SK-N-SH (cell line): ENCODE measurements around the gene UGT1A7. TPM values are rescaled to one million over a fixed set of nuclear protein-coding genes. Genes with fewer than 3 reads are reported as not detected.

Source experiments
- CTCF ChIA-PET: fragments of 300-600, 350-600 bp; formaldehyde crosslinking; extraction: SDS; loops from one replicate; lab custom pipeline; 2021; lab: Yijun Ruan, JAX
- POLR2A ChIA-PET: fragments of 350-600 bp; sonication (Branson Sonifier 250); formaldehyde crosslinking; extraction: SDS; loops from one replicate; lab custom pipeline; 2020; ENCODE audit warnings: antibody characterized with exemption, inconsistent platforms; lab: Yijun Ruan, JAX
- DNase-seq: peaks from one replicate; pipeline ENCODE4 v3.0.0; 2012
- H2AFZ ChIP-seq: fragments of 200-600 bp; sonication (generic); 2 replicates; pipeline ENCODE4 v1.8.1; 2016; ENCODE audit warnings: antibody characterized with exemption, mild to moderate bottlenecking, low read depth
- H3F3A ChIP-seq: fragments of 200-600 bp; sonication (generic); replicated peaks from 2 replicates; pipeline ENCODE3; 2016; ENCODE audit warnings: antibody characterized with exemption, mild to moderate bottlenecking; ENCODE audit not compliant: insufficient read depth
- H3K27ac ChIP-seq, 2 experiments: fragments of 200-500 bp in 1 of 2; fragments of 200-600 bp in 1 of 2; sonication (Bioruptor generic) in 1 of 2; sonication (generic), shearing (Covaris generic) in 1 of 2; 2 replicates each; pipeline versions ENCODE4 v1.5.1 to v1.6.1; 2014 to 2016; ENCODE audit warnings: low read depth in 2 of 2, inconsistent platforms in 1 of 2, low read length in 1 of 2, mild to moderate bottlenecking in 1 of 2, mixed read lengths in 1 of 2
- H3K27me3 ChIP-seq: fragments of 200-600 bp; sonication (generic), shearing (Covaris generic); 2 replicates; pipeline ENCODE4 v1.6.1; 2016; ENCODE audit warnings: mixed run types; ENCODE audit not compliant: insufficient read depth
- H3K36me3 ChIP-seq, 2 experiments: fragments of 200-500 bp in 1 of 2; fragments of 200-600 bp in 1 of 2; sonication (Bioruptor generic) in 1 of 2; sonication (generic) in 1 of 2; replicated peaks in 1 of 2; 2 replicates each; pipeline versions ENCODE3 to v1.5.1; 2014 to 2016; ENCODE audit warnings: low read length in 1 of 2, mild to moderate bottlenecking in 1 of 2; ENCODE audit not compliant: insufficient read depth in 2 of 2, control insufficient read depth in 1 of 2
- H3K4me1 ChIP-seq, 2 experiments: fragments of 200-500 bp in 1 of 2; fragments of 200-600 bp in 1 of 2; sonication (Bioruptor generic) in 1 of 2; sonication (generic), shearing (Covaris generic) in 1 of 2; 2 replicates each; pipeline versions ENCODE4 v1.5.1 to v1.6.1; 2014 to 2016; ENCODE audit warnings: low read depth in 1 of 2, low read length in 1 of 2, mixed run types in 1 of 2; ENCODE audit not compliant: insufficient read depth in 2 of 2, control insufficient read depth in 1 of 2
- H3K4me2 ChIP-seq: fragments of 200-600 bp; sonication (generic), shearing (Covaris generic); 2 replicates; pipeline ENCODE4 v1.6.1; 2017; ENCODE audit warnings: mixed run types
- H3K4me3 ChIP-seq, 2 experiments: fragments of 200-500 bp in 1 of 2; fragments of 200-600 bp in 1 of 2; sonication (Bioruptor generic) in 1 of 2; sonication (generic), shearing (Covaris generic) in 1 of 2; 2 replicates each; pipeline versions ENCODE4 v1.5.1 to v1.8.1; 2014 to 2016; ENCODE audit warnings: low read depth in 2 of 2, inconsistent platforms in 1 of 2, low read length in 1 of 2, mild to moderate bottlenecking in 1 of 2, mixed read lengths in 1 of 2, moderate library complexity in 1 of 2
- H3K79me2 ChIP-seq: fragments of 200-600 bp; sonication (generic); 2 replicates; pipeline ENCODE4 v1.8.1; 2017; ENCODE audit warnings: mild to moderate bottlenecking; ENCODE audit not compliant: insufficient read depth
- H3K9ac ChIP-seq: fragments of 200-600 bp; sonication (generic); 2 replicates; pipeline ENCODE4 v1.6.1; 2017; ENCODE audit warnings: mixed run types
- H3K9me2 ChIP-seq: fragments of 200-600 bp; sonication (generic); 2 replicates; pipeline ENCODE4 v1.6.1; 2017; ENCODE audit warnings: mixed run types
- H3K9me3 ChIP-seq: fragments of 200-600 bp; sonication (generic); 2 replicates; pipeline ENCODE4 v1.6.1; 2017; ENCODE audit warnings: mixed run types, mild to moderate bottlenecking, moderate library complexity
- H4K20me1 ChIP-seq: fragments of 200-600 bp; sonication (generic); 2 replicates; pipeline ENCODE4 v1.6.1; 2017; ENCODE audit warnings: mild to moderate bottlenecking, mixed run types; ENCODE audit not compliant: insufficient read depth
- CTCF ChIP-seq: fragments of 200-600 bp; sonication (generic); IDR thresholded peaks from 2 replicates; pipeline ENCODE4 v1.6.1; 2017; ENCODE audit warnings: antibody characterized with exemption, mild to moderate bottlenecking, moderate library complexity
- EZH2phosphoT487 ChIP-seq: fragments of 200-600 bp; sonication (generic); IDR thresholded peaks from 2 replicates; pipeline ENCODE4 v1.6.1; 2017; ENCODE audit warnings: low read depth, mixed run types, mild to moderate bottlenecking, antibody characterized with exemption, moderate library complexity, borderline replicate concordance
- FOSL2 ChIP-seq: IDR thresholded peaks from 2 replicates; pipeline ENCODE4 v1.4.0; 2012; ENCODE audit warnings: low read depth, mild to moderate bottlenecking, moderate library complexity, borderline replicate concordance
- FOXJ3 ChIP-seq: sonication (generic); formaldehyde crosslinking; IDR thresholded peaks from 2 replicates; pipeline ENCODE4 v1.5.1; 2020; ENCODE audit warnings: mild to moderate bottlenecking, missing genetic modification reagents
- GATA2 ChIP-seq: sonication (generic); formaldehyde crosslinking; IDR thresholded peaks from 2 replicates; pipeline ENCODE4 v1.5.0; 2020; ENCODE audit warnings: mild to moderate bottlenecking, missing genetic modification reagents
- IRF3 ChIP-seq: fragments of 150-350 bp; IDR thresholded peaks from 2 replicates; pipeline ENCODE4 v1.6.1; 2016; ENCODE audit warnings: mild to moderate bottlenecking, low read depth, low read length
- MAX ChIP-seq: IDR thresholded peaks from 2 replicates; pipeline ENCODE4 v1.4.0; 2012; ENCODE audit warnings: low read depth
- NFIC ChIP-seq: IDR thresholded peaks from 2 replicates; pipeline ENCODE4 v1.4.0; 2012; ENCODE audit warnings: borderline replicate concordance
- PBX3 ChIP-seq: IDR thresholded peaks from 2 replicates; pipeline ENCODE4; 2012
- POLR2AphosphoS5 ChIP-seq: IDR thresholded peaks from 2 replicates; pipeline ENCODE4 v1.6.1; 2012; ENCODE audit warnings: low read depth, low read length
- RAD21 ChIP-seq: IDR thresholded peaks from 2 replicates; pipeline ENCODE4 v1.6.1; 2012; ENCODE audit warnings: mild to moderate bottlenecking, low read length
- RCOR1 ChIP-seq: fragments of 150-350 bp; IDR thresholded peaks from 2 replicates; pipeline ENCODE4 v1.6.1; 2017; ENCODE audit warnings: antibody characterized with exemption, low read length
- RXRA ChIP-seq: IDR thresholded peaks from 2 replicates; pipeline ENCODE4 v1.4.0; 2012; ENCODE audit warnings: low read depth, mild to moderate bottlenecking, borderline replicate concordance
- SIN3A ChIP-seq: IDR thresholded peaks from 2 replicates; pipeline ENCODE4 v1.6.1; 2012; ENCODE audit warnings: low read depth, mild to moderate bottlenecking, low read length, moderate library complexity, borderline replicate concordance
- SMC3 ChIP-seq: IDR thresholded peaks from 2 replicates; pipeline ENCODE4 v1.6.1; 2012; ENCODE audit warnings: low read depth, low read length, improper control_type of control experiment
- TAF1 ChIP-seq: IDR thresholded peaks from 2 replicates; pipeline ENCODE4 v1.6.1; 2012; ENCODE audit warnings: low read depth, mild to moderate bottlenecking, low read length, moderate library complexity, borderline replicate concordance
- TCF12 ChIP-seq: IDR thresholded peaks from 2 replicates; pipeline ENCODE4 v1.4.0; 2012
- TEAD4 ChIP-seq: IDR thresholded peaks from 2 replicates; pipeline ENCODE4 v1.4.0; 2012; ENCODE audit warnings: mild to moderate bottlenecking, borderline replicate concordance; ENCODE audit not compliant: insufficient read depth
- USF1 ChIP-seq: IDR thresholded peaks from 2 replicates; pipeline ENCODE4 v1.4.0; 2012; ENCODE audit warnings: low read depth, borderline replicate concordance
- ZBTB33 ChIP-seq: IDR thresholded peaks from 2 replicates; pipeline ENCODE4 v1.4.0; 2012; ENCODE audit warnings: low read depth, borderline replicate concordance
- WGBS: methylation state at CpG from one replicate; pipeline ENCODE4 v1.1.6; 2017; ENCODE audit warnings: low lambda C conversion rate; 5-methylcytosine and 5-hydroxymethylcytosine counted together
- polyA plus RNA-seq, 3 experiments: library from polyadenylated mRNA; depleted of rRNA; stranded (reverse); fragments of >200 nt; gene quantifications; 2 replicates each; pipeline ENCODE4 v1.2.3, GENCODE V29; 2012

The UGT1A7 gene
- polyA plus RNA-seq, 1 of the 3 experiments (the other 2 are of a cell fraction): not detected

GRCh38 chr2:233807215-233807865, 125.6 kb downstream of the UGT1A7 start (continued):
- TF ChIP-seq NFIC (no peak), FOSL2 (no peak), RCOR1 (no peak), SIN3A (no peak), MAX (no peak), RXRA (no peak), IRF3 (no peak), TCF12 (no peak), USF1 (no peak)

GRCh38 chr2:233807966-233808935, 126.5 kb downstream of the UGT1A7 start:
- H3K4me1 ChIP-seq: no peaks in the 10 kb centered on the region
- no peaks in the 10 kb centered on the region for H3K79me2 ChIP-seq
- DNase-seq: no peak
- POLR2A ChIA-PET: no interaction called here
- CTCF ChIA-PET: interaction anchor here (0.6 kb wide), 1 partner anchor 454 kb away, joined by 3 read pairs; the partner anchor contains the start of gene DGKD
- no peak overlapping the region for H3K4me2 ChIP-seq
- no peaks in the 10 kb centered on the region for H3K9me2 ChIP-seq
- H3K9me3 ChIP-seq: no peaks in the 10 kb centered on the region; the same call in 1 of the 2 replicates
- no peaks in the 10 kb centered on the region for H3K36me3 ChIP-seq
- no peaks in the 10 kb centered on the region; the same call in 1 of the 2 replicates for H3K27me3 ChIP-seq
- no peak overlapping the region for H3K27ac ChIP-seq
- H3F3A ChIP-seq: no peaks in the 10 kb centered on the region
- H3K4me3 ChIP-seq: no peak overlapping the region
- 60% methylated on average over 5 of the region's 10 CpGs for WGBS
- no peak overlapping the region for H2AFZ ChIP-seq
- H4K20me1 ChIP-seq: no peaks in the 10 kb centered on the region
- no peak overlapping the region for H3K9ac ChIP-seq
- TF ChIP-seq SMC3: no peak
- no peak for TF ChIP-seq RXRA
- TF ChIP-seq FOXJ3 (CRISPR knock-in tag): no peak
- no peak for TF ChIP-seq TAF1
- no peak for TF ChIP-seq POLR2AphosphoS5
- no peak for TF ChIP-seq ZBTB33
- no peak for TF ChIP-seq TEAD4
- no peak for TF ChIP-seq SIN3A
- TF ChIP-seq FOSL2: no peak
- TF ChIP-seq CTCF: no peak
- TF ChIP-seq GATA2 (CRISPR knock-in tag): no peak
- no peak for TF ChIP-seq PBX3
- TF ChIP-seq TCF12: no peak
- TF ChIP-seq EZH2phosphoT487: no peak
- TF ChIP-seq RAD21: no peak
- no peak for TF ChIP-seq RCOR1
